ENCODE measurements around the gene C10orf90. TPM values are rescaled to one million over a fixed set of nuclear protein-coding genes. Genes with fewer than 3 reads are reported as not detected.

C10orf90 gene
- total and polyA plus RNA-seq, 2 of the 8 experiments (the other 6 are each of a cell fraction or from before 2014, with no cell fraction given): 0.21 TPM; not detected in 1

GRCh38 chr10:126658928-126659327, 11.6 kb downstream of the C10orf90 start:
- DNase-seq (ENCODE audit: low read depth in 1 of 2, low spot score in 2 of 2): no peak
- TF ChIP-seq MAFK (IDR thresholded peaks at IDR 0.05; ENCODE audit: low read depth, low read length) (no peak), SRF (IDR thresholded peaks at IDR 0.05; ENCODE audit: low read depth, low read length) (no peak), EP300 (IDR thresholded peaks at IDR 0.05; ENCODE audit: borderline replicate concordance in 1 of 2, low read depth in 2 of 2, low read length in 2 of 2) (no peak), JUND (IDR thresholded peaks at IDR 0.05; ENCODE audit: low read length) (no peak), PHF8 (conservative IDR thresholded peaks at IDR 0.05; ENCODE audit: low read depth, low read length) (no peak), NANOG (IDR thresholded peaks at IDR 0.05; ENCODE audit: insufficient read depth, low read depth, low read length, poor library complexity, severe bottlenecking) (no peak), CHD2 (IDR thresholded peaks at IDR 0.05; ENCODE audit: low read length) (no peak), GTF2F1 (IDR thresholded peaks at IDR 0.05; ENCODE audit: borderline replicate concordance, low read depth, low read length) (no peak), TAF1 (IDR thresholded peaks at IDR 0.05; ENCODE audit: low read depth, low read length) (no peak), CHD1 (IDR thresholded peaks at IDR 0.05; ENCODE audit: low read depth, low read length) (no peak), ZNF274 (IDR thresholded peaks at IDR 0.05; ENCODE audit: borderline replicate concordance, extremely low read depth, low read length) (no peak), POLR2AphosphoS5 (IDR thresholded peaks at IDR 0.05; ENCODE audit: low read depth, low read length) (no peak)
- Histone ChIP-seq H2BK5ac (ENCODE audit: low read depth, low read length) (no peak overlapping the region), H3K18ac (ENCODE audit: extremely low read depth, low read length) (no peak overlapping the region), H2AK5ac (ENCODE audit: low read depth, low read length) (no peak overlapping the region), H3K14ac (ENCODE audit: insufficient read length) (no peak overlapping the region), H2BK15ac (ENCODE audit: low read length) (no peak overlapping the region), H3K27me3 (replicated peaks in 1 of 4; ENCODE audit: control insufficient read depth in 3 of 4, extremely low read depth in 1 of 4, insufficient read depth in 3 of 4, low read length in 3 of 4) (no peaks in the 10 kb centered on the region), H2BK12ac (ENCODE audit: low read depth, low read length) (no peak overlapping the region), H4K91ac (replicated peaks; ENCODE audit: insufficient read length, low read length) (no peak overlapping the region), H3K36me3 (ENCODE audit: control insufficient read depth in 2 of 4, insufficient read depth in 4 of 4, low read length in 3 of 4) (no peaks in the 10 kb centered on the region), H3K9ac (replicated peaks in 1 of 4; ENCODE audit: extremely low read depth in 1 of 4, low read depth in 3 of 4, low read length in 3 of 4) (no peak overlapping the region), H2BK20ac (ENCODE audit: low read length) (no peak overlapping the region), H3K4me3 (ENCODE audit: extremely low read depth in 1 of 4, insufficient read depth in 2 of 4, low read depth in 3 of 4, low read length in 4 of 4) (no peak overlapping the region), H3K23me2 (ENCODE audit: low read depth, low read length) (no peaks in the 10 kb centered on the region), H3K4ac (replicated peaks; ENCODE audit: insufficient read length, low read depth, low read length) (no peak overlapping the region), H3K4me1 (replicated peaks in 1 of 4; ENCODE audit: control insufficient read depth in 3 of 4, insufficient read depth in 4 of 4, low read length in 3 of 4) (no peaks in the 10 kb centered on the region), H4K8ac (ENCODE audit: extremely low read depth, insufficient read depth, low read length) (no peak overlapping the region), H2AFZ (ENCODE audit: low read length) (peak overlapping the region; percentile 40; the same call in 1 of the 2 replicates), H3K4me2 (ENCODE audit: insufficient read depth in 1 of 2, low read depth in 2 of 2, low read length in 2 of 2) (no peak overlapping the region), H3K23ac (ENCODE audit: insufficient read length) (no peak overlapping the region), H4K20me1 (replicated peaks in 1 of 2; ENCODE audit: control insufficient read depth in 1 of 2, insufficient read depth in 2 of 2, low read length in 2 of 2) (no peaks in the 10 kb centered on the region), H3K9me3 (ENCODE audit: insufficient read depth in 2 of 2, low read depth in 1 of 2, low read length in 1 of 2) (no peaks in the 10 kb centered on the region), H3K27ac (ENCODE audit: low read depth, low read length) (no peak overlapping the region), H3K56ac (replicated peaks; ENCODE audit: insufficient read length, low read depth, low read length) (no peak overlapping the region), H3K79me1 (ENCODE audit: low read depth, low read length) (no peaks in the 10 kb centered on the region), H2BK120ac (replicated peaks; ENCODE audit: low read depth, low read length) (no peak overlapping the region), H4K5ac (ENCODE audit: insufficient read length, low read depth, low read length) (no peak overlapping the region), H3K79me2 (ENCODE audit: control insufficient read depth in 1 of 2, insufficient read depth in 2 of 2, low read length in 2 of 2) (no peaks in the 10 kb centered on the region)
- no peak for FAIRE-seq
- CTCF ChIA-PET (ENCODE audit: partially characterized antibody): interaction anchor here (1.8 kb wide), 1 partner anchor 9 kb away, joined by 6 read pairs; no protein-coding TSS in a partner anchor
- WGBS, 2 experiments (ENCODE audit: extremely low coverage in 1 of 2, insufficient coverage in 1 of 2, insufficient read length in 1 of 2, insufficient replicate concordance in 2 of 2, low coverage in 1 of 2, low lambda C conversion rate in 2 of 2, missing lambda C conversion rate in 1 of 2): 88% methylated on average over 4 of the region's 4 CpGs; no CpG with 5 or more reads in 1 of the 2 experiments
- POLR2A ChIA-PET (ENCODE audit: partially characterized antibody): no interaction called here

Measured in H1 (cell line).